ENCODE measurements around the gene ZNF653. TPM values are rescaled to one million over a fixed set of nuclear protein-coding genes. Genes with fewer than 3 reads are reported as not detected.

ZNF653 gene
- total RNA-seq, 2 donors from 2014 or later: 23.7 to 23.8 TPM

DNA sequence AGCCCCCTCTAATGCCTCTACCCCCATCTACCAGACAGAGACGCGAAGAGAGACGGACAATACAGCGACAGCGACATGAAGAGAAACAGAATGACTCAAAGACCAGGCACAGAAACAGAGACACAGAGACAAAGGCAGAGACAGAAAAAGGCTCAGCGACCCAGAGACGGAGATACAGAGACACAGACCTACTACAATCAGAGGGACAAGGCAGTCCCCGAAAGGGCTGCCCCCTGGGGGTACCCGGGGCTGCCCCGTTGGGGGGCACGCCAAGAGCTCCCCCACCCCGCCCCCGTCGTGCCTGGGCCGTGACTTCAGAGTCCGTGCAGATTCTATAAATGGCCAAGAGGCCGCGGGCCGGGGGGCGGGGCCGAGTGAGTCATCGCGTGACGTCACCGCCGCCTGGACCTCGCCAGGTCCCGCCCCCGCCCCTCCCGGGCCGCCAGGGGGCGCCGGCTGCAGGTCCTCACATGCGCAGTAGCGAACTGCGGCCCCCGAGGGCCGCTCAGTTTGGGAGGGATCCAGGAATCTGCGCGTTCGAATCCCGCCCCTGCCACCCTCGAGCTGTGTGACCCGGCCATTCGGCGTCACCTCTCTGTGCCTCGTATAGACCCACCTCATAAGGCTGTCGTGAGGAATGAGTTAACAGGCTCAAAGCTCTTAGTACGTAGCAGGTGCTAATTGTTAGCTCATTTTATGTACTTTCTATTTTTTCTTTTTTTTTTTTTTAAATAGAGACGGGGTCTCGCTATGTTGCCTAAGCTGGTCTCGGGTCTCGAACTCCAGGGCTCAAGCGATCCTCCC lies 30.4 kb upstream of the ZNF653 start:
- Mint-ChIP-seq H3K27ac (peak overlapping the region; percentile 41 to 77), H3K36me3 (no peaks in the 10 kb centered on the region)

GRCh38 chr19:11534948-11535347 lies 29.3 kb upstream of the ZNF653 start:
- no peak for ATAC-seq
- DNase-seq (ENCODE audit: low spot score): no peak
- H3K27ac Mint-ChIP-seq: peak overlapping the region in 1 of 2 donors; percentile 32
- H3K9me3 Mint-ChIP-seq: no peaks in the 10 kb centered on the region
- peaks cover 16 to 23% of the 10 kb centered on the region in 2 donors for H3K4me1 Mint-ChIP-seq (ENCODE audit: low read depth in 2 of 2)
- peaks cover 8 to 12% of the 10 kb centered on the region in 2 donors for H3K27me3 Mint-ChIP-seq
- H3K4me3 Mint-ChIP-seq: peak overlapping the region; percentile 3
- H3K36me3 Mint-ChIP-seq: no peaks in the 10 kb centered on the region

More for the DNA sequence above, 30.4 kb upstream of the ZNF653 start:
- Mint-ChIP-seq H3K4me1 (ENCODE audit: low read depth in 2 of 2) (peaks cover 16 to 23% of the 10 kb centered on the region in 2 donors), H3K4me3 (peak overlapping the region; percentile 72), H3K27me3 (peaks cover 14 to 16% of the 10 kb centered on the region in 2 donors), H3K9me3 (no peaks in the 10 kb centered on the region)
- ATAC-seq: peak; percentile 88 to 94
- peak; percentile 94 for DNase-seq (ENCODE audit: low spot score)

DNA sequence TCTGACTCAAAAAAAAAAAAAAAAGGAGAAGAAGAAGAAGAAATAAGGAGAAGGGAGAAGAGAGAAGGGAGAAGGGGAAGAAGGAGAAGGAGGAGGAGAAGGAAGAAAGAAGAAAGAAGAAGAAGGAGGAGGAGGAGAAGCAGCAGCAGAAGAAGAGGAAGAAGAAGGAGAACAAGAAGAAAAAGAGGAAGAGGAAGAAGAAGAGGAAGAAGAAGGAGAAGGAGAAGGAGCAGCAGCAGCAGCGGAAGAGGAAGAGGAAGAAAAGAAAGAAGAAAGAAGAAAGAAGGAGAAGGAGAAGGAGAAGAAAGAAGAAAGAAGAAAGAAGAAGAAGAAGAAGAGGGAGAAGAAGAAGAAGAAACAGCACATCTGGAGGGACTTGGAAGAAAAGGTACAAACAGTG lies 28.9 kb upstream of the ZNF653 start:
- ATAC-seq: no peak
- no peaks in the 10 kb centered on the region for H3K36me3 Mint-ChIP-seq
- H3K9me3 Mint-ChIP-seq: no peaks in the 10 kb centered on the region
- no peak for DNase-seq (ENCODE audit: low spot score)
- H3K4me1 Mint-ChIP-seq (ENCODE audit: low read depth in 2 of 2): peaks cover 16 to 23% of the 10 kb centered on the region in 2 donors
- H3K27ac Mint-ChIP-seq: peak overlapping the region in 1 of 2 donors; percentile 32
- peak overlapping the region; percentile 3 for H3K4me3 Mint-ChIP-seq
- H3K27me3 Mint-ChIP-seq: peaks cover 7 to 12% of the 10 kb centered on the region in 2 donors

DNA sequence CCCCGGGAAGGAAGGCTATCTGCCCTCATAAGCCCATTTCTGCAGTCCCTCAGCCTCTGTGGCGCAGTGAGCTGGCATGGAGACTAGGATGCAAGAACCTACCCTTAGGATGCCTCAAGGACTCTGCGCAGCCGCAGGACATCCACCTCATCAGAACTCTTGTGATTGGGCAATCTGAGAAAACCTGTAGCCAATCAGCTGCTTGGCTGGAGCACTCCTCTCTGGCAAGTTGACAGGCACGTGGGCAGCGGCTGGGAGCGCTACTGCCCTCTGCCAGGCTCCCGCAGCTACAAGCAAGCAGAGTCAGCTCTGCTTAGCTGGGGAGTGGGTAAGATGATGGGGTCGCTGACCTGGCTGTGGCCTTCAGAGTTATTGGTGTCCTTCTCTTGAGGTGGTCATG lies 24.8 kb upstream of the ZNF653 start:
- no peak for ATAC-seq
- peaks cover 26 to 28% of the 10 kb centered on the region in 2 donors for H3K4me1 Mint-ChIP-seq (ENCODE audit: low read depth in 2 of 2)
- no peaks in the 10 kb centered on the region for H3K9me3 Mint-ChIP-seq
- H3K27ac Mint-ChIP-seq: no peak overlapping the region
- no peak overlapping the region for H3K4me3 Mint-ChIP-seq
- no peaks in the 10 kb centered on the region for H3K36me3 Mint-ChIP-seq
- H3K27me3 Mint-ChIP-seq: no peaks in the 10 kb centered on the region
- DNase-seq (ENCODE audit: low spot score): no peak

- peak within 1 kb of the TSS; percentile 88 to 94 for H3K27ac Mint-ChIP-seq
- H3K36me3 Mint-ChIP-seq: no peaks in the 10 kb centered on the region
- DNase-seq (ENCODE audit: low spot score) (peak; percentile 96), ATAC-seq (peak; percentile 98 to 99)
- peaks cover 19 to 21% of the 10 kb centered on the region in 2 donors for H3K4me1 Mint-ChIP-seq (ENCODE audit: low read depth in 2 of 2)
- H3K9me3 Mint-ChIP-seq: no peaks in the 10 kb centered on the region
- no peaks in the 10 kb centered on the region for H3K27me3 Mint-ChIP-seq
- peak within 1 kb of the TSS; percentile 98 for H3K4me3 Mint-ChIP-seq
Observed at GRCh38 chr19:11528551-11529341, 23.1 kb upstream of the ZNF653 start, which contains the start of gene ECSIT. Gene ECSIT, minus strand, starts transcription at chr19:11529134. Its CDS starts 9,964 bp downstream, at chr19:11519170.

DNA sequence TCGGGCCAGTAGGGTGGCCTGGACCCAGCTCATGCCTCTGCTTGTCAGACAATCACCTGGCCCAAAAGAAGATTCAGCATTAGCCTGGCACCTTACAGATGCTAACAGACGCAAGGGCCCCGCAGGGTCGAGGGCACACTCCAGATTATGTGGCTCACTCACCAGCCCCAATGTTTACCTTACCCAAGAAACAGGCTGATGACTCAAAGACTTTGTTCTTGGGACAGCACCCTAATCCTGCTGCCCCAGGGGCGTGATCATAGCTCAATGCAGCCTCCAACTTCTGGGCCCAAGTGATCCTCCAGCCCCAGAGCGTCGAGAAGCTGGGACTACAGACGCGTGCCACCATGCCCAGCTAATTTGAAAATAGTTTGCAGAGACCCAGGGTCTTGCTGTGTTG lies 13.5 kb upstream of the ZNF653 start:
- DNase-seq (ENCODE audit: low spot score) (no peak), ATAC-seq (no peak)
- no peak overlapping the region for H3K27ac Mint-ChIP-seq
- no peaks in the 10 kb centered on the region for H3K36me3 Mint-ChIP-seq
- peaks cover 0 to 3% of the 10 kb centered on the region in 2 donors for H3K4me1 Mint-ChIP-seq (ENCODE audit: low read depth in 2 of 2)
- H3K27me3 Mint-ChIP-seq: no peaks in the 10 kb centered on the region
- H3K4me3 Mint-ChIP-seq: no peak overlapping the region
- no peaks in the 10 kb centered on the region for H3K9me3 Mint-ChIP-seq

DNA sequence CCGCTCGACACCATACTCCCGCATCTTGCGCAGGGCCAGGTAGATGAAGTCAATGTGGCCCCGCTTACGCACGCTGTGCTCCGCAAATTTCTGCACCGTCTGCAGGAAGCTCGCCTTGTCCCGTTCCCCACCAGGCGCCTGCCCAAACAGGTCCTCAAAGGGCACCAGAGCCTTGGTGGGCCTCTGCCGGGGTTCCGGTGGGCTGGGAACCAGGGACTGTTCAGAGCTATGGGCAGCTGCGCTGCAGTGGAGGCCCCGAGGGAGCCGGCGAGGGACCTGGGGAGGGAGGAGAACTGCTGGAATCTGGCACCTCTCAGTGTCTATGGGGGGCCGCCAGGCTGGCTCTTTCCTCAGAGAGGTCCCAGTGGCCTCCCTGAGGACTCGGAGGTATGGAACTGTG lies 8.3 kb upstream of the ZNF653 start:
- Mint-ChIP-seq H3K27ac (no peak overlapping the region), H3K4me1 (ENCODE audit: low read depth in 2 of 2) (no peaks in the 10 kb centered on the region), H3K27me3 (no peaks in the 10 kb centered on the region), H3K4me3 (no peak overlapping the region), H3K36me3 (no peaks in the 10 kb centered on the region), H3K9me3 (no peaks in the 10 kb centered on the region)
- DNase-seq (ENCODE audit: low spot score): no peak
- no peak for ATAC-seq

- H3K27ac Mint-ChIP-seq: no peak overlapping the region
- H3K27me3 Mint-ChIP-seq: no peaks in the 10 kb centered on the region
- no peaks in the 10 kb centered on the region for H3K9me3 Mint-ChIP-seq
- no peaks in the 10 kb centered on the region for H3K36me3 Mint-ChIP-seq
- DNase-seq (ENCODE audit: low spot score) (no peak), ATAC-seq (no peak)
- peaks cover 6 to 8% of the 10 kb centered on the region in 2 donors for H3K4me1 Mint-ChIP-seq (ENCODE audit: low read depth in 2 of 2)
- no peak overlapping the region for H3K4me3 Mint-ChIP-seq
Observed at GRCh38 chr19:11510444-11510843, 4.8 kb upstream of the ZNF653 start.

DNA sequence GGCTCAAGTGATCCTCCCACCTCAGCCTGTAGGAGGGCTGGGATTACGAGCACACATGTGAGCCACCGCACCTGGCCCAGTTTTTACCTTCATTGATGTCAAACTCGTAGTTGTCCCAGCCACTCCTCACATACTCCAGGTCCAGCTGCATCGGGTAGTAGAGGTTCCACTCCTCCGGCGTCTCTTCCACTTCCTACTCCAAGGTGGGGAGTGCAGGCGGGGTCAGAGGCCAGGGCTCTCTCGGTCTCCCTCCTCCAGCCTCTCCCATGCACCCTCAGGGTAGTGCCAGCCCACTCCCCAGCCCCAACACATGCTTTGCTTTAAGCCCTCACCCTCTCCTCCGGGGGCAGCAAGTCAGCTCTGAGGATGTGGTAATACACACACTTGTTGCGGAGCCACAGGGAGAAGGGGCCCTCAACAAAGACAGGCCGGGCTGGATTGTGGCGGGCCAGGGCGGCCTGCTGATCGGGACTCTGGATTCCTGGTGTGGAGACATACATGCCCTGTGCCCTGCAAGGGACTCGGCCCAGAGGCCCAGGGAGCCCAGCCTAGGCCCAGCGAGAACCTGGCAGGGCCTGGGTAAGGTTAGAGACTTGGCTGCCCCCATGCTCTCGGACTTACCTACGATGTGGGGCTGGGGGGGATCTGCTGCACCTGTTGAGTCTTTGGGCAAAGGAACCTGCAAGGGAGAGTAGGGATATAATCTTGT lies 1.9 kb upstream of the ZNF653 start:
- peak overlapping the region in 1 of 2 donors; percentile 85 for H3K27ac Mint-ChIP-seq

DNA sequence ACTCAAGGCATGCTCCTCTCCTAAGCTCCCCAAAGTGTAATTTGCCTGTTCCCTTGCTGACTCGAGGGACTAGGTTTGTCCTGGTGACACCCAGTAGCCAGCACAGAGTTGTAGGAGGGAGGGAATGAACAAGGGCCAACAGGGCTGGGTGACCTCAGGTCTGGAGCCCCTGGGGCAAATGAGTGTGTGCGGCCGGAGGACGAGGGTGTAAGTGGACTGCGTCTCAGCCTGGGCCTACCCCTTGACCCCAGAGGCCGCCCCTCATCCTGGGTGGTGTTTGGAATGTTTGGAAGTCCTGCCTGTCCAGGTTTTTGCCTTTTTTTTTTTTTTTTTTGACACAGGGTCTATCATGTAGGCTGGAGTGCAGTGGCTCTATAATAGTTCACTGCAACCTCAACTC lies 1.3 kb upstream of the ZNF653 start:
- H3K4me3 Mint-ChIP-seq: peak overlapping the region; percentile 91
- no peaks in the 10 kb centered on the region for H3K27me3 Mint-ChIP-seq
- peaks cover 15 to 16% of the 10 kb centered on the region in 2 donors for H3K4me1 Mint-ChIP-seq (ENCODE audit: low read depth in 2 of 2)
- peak overlapping the region; percentile 85 to 89 for H3K27ac Mint-ChIP-seq
- no peak for ATAC-seq
- H3K36me3 Mint-ChIP-seq: no peaks in the 10 kb centered on the region
- DNase-seq (ENCODE audit: low spot score): no peak
- H3K9me3 Mint-ChIP-seq: no peaks in the 10 kb centered on the region

More for the DNA sequence above, 1.9 kb upstream of the ZNF653 start:
- no peaks in the 10 kb centered on the region for H3K36me3 Mint-ChIP-seq
- no peak for DNase-seq (ENCODE audit: low spot score)
- no peaks in the 10 kb centered on the region for H3K27me3 Mint-ChIP-seq
- H3K9me3 Mint-ChIP-seq: no peaks in the 10 kb centered on the region
- H3K4me3 Mint-ChIP-seq: no peak overlapping the region
- ATAC-seq: no peak
- peaks cover 15 to 16% of the 10 kb centered on the region in 2 donors for H3K4me1 Mint-ChIP-seq (ENCODE audit: low read depth in 2 of 2)

DNA sequence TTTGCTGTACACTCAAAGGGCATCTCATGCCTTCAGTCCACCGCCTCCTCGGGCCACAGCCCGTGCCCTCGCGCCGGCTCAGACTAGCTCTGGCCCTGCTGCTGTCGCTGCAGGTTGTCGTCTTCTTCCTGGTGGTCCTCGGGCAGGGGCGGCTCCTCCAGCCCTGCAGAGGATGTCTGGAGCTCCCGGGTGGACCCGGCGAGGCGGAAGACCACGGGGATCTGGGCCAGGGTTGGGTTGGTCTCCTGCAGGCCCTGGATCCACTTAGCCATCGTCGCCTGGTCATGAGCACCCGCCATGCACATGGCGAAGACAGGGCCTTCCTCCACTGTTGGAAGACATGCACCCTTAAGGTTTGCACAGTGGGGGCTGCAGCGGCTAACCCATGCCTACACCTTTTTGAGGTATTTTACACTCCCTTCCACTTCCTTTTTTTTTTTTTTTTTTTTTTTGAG lies 489 bp upstream of the ZNF653 start:
- no peaks in the 10 kb centered on the region for H3K9me3 Mint-ChIP-seq
- peak; percentile 8 to 28 for ATAC-seq
- peaks cover 16 to 19% of the 10 kb centered on the region in 2 donors for H3K4me1 Mint-ChIP-seq (ENCODE audit: low read depth in 2 of 2)
- H3K27me3 Mint-ChIP-seq: no peaks in the 10 kb centered on the region
- no peak for DNase-seq (ENCODE audit: low spot score)
- H3K36me3 Mint-ChIP-seq: no peaks in the 10 kb centered on the region
- peak overlapping the region; percentile 91 for H3K4me3 Mint-ChIP-seq
- peak overlapping the region; percentile 85 to 89 for H3K27ac Mint-ChIP-seq

GRCh38 chr19:11505032-11505503 lies 571 bp downstream of the ZNF653 start:
- H3K4me1 Mint-ChIP-seq (ENCODE audit: low read depth in 2 of 2): peaks cover 17 to 19% of the 10 kb centered on the region in 2 donors
- DNase-seq (ENCODE audit: low spot score): peak; percentile 99
- ATAC-seq: peak; percentile 97
- no peaks in the 10 kb centered on the region for H3K9me3 Mint-ChIP-seq
- H3K27me3 Mint-ChIP-seq: no peaks in the 10 kb centered on the region
- peak overlapping the region; percentile 91 for H3K4me3 Mint-ChIP-seq
- H3K36me3 Mint-ChIP-seq: no peaks in the 10 kb centered on the region
- peak overlapping the region; percentile 85 to 89 for H3K27ac Mint-ChIP-seq

DNA sequence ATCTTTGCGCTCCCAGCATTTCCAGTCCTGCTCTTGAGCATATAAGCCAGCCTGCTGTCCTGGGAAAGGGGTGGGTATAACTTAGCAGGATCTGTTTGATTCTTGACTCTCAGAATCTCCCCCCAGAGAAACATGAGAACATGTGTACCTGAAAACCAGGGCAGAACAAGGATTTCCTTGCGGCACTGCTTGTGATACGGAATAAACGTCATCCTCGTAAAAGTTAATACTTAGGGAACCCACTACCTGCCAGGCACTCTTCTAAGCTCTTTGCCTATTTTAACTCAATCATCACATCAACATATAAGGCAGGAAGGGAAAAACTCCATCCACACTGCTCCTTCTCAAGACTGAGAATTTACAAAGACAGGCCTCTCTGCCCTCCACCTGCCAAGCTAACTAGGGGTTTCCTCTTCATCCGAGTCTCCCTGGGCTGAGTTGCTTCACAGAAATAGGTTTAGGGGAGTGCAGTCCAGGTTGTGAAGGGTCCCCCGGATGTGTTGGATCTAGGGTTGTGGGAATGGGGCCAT lies 1.1 kb downstream of the ZNF653 start:
- Mint-ChIP-seq H3K27me3 (no peaks in the 10 kb centered on the region), H3K36me3 (no peaks in the 10 kb centered on the region), H3K27ac (peak overlapping the region; percentile 85 to 89), H3K4me3 (peak overlapping the region; percentile 91), H3K9me3 (no peaks in the 10 kb centered on the region), H3K4me1 (ENCODE audit: low read depth in 2 of 2) (peaks cover 19% of the 10 kb centered on the region in 2 donors)
- DNase-seq (ENCODE audit: low spot score): no peak
- ATAC-seq: no peak

Data from natural killer cell treated with Interleukin-12 subunit alpha and Interleukin-12 subunit beta and Interleukin-15 and Interleukin-18, amount 100 ng/mL, for 72 hours (primary cell).